HG02970 (cell line): ENCODE measurements around the gene ZNF628.

Experiments used
- ATAC-seq: cut with Tn5 transposase; IDR thresholded peaks from one replicate; pipeline ENCODE4 v1.9.1; 2021; ENCODE audit warnings: mild to moderate bottlenecking, moderate library complexity, moderate number of reproducible peaks; ENCODE audit not compliant: unreplicated experiment, low FRiP score

The ZNF628 gene

GRCh38 chr19:55483706-55484592 is 7.5 kb downstream of the ZNF628 start:
- no peak for ATAC-seq

- no peak for ATAC-seq
Observed at GRCh38 chr19:55484593-55485438, 8.4 kb downstream of the ZNF628 start, which contains the start of gene NAT14. NAT14 (plus strand) TSS chr19:55485188; CDS start chr19:55485709, 521 bp downstream.

GRCh38 chr19:55485439-55486011 is 9.1 kb downstream of the ZNF628 start:
- no peak for ATAC-seq

GRCh38 chr19:55486043-55486970 is 9.9 kb downstream of the ZNF628 start:
- ATAC-seq, result no peak

GRCh38 chr19:55486971-55487923 is 10.8 kb downstream of the ZNF628 start:
- ATAC-seq, result no peak

- ATAC-seq, result no peak
Observed at GRCh38 chr19:55487924-55488687, 11.7 kb downstream of the ZNF628 start, which contains the start of gene SSC5D. SSC5D (plus strand) TSS chr19:55488436; CDS start chr19:55488590, 154 bp downstream.

GRCh38 chr19:55488986-55489710 is 12.7 kb downstream of the ZNF628 start:
- no peak for ATAC-seq

GRCh38 chr19:55489711-55490477 is 13.5 kb downstream of the ZNF628 start:
- ATAC-seq, result no peak

GRCh38 chr19:55490478-55491432 is 14.3 kb downstream of the ZNF628 start:
- no peak for ATAC-seq

- ATAC-seq, result no peak
Observed at GRCh38 chr19:55491546-55492360, 15.3 kb downstream of the ZNF628 start.

- no peak for ATAC-seq
Observed at GRCh38 chr19:55492362-55492944, 16.0 kb downstream of the ZNF628 start.

- ATAC-seq, result no peak
Observed at GRCh38 chr19:55493052-55493644, 16.7 kb downstream of the ZNF628 start.

GRCh38 chr19:55493645-55494171 is 17.3 kb downstream of the ZNF628 start:
- ATAC-seq, result no peak
